Measurements from ENCODE around the gene ARHGDIG.

Gene ARHGDIG

GRCh38 chr16:286491-287297, 6.3 kb downstream of the ARHGDIG start:
- Histone ChIP-seq H3K9me3 (ENCODE audit: control insufficient read depth in 1 of 2, low read length in 2 of 2) (no peaks in the 10 kb centered on the region), H3K4me3 (ENCODE audit: low read depth in 1 of 2, low read length in 2 of 2) (no peak overlapping the region), H3K9ac (ENCODE audit: low read depth in 1 of 2, low read length in 2 of 2) (no peak overlapping the region), H3K4me1 (ENCODE audit: control insufficient read depth in 1 of 2, insufficient read depth in 2 of 2, low read length in 2 of 2) (no peaks in the 10 kb centered on the region), H3K27me3 (ENCODE audit: control insufficient read depth in 1 of 2, insufficient read depth in 2 of 2, low read length in 2 of 2) (peaks cover 0 to 5% of the 10 kb centered on the region in 2 donors), H3K36me3 (ENCODE audit: control insufficient read depth in 1 of 2, insufficient read depth in 2 of 2, low read length in 2 of 2) (peaks cover 5 to 34% of the 10 kb centered on the region in 2 donors), H3K27ac (ENCODE audit: low read depth, low read length) (no peak overlapping the region)

GRCh38 chr16:287298-287811, 7.0 kb downstream of the ARHGDIG start:
- H3K27ac ChIP-seq (ENCODE audit: low read depth, low read length), result no peak overlapping the region
- no peaks in the 10 kb centered on the region for H3K9me3 ChIP-seq (ENCODE audit: control insufficient read depth in 1 of 2, low read length in 2 of 2)
- H3K9ac ChIP-seq (ENCODE audit: low read depth in 1 of 2, low read length in 2 of 2), result no peak overlapping the region
- no peaks in the 10 kb centered on the region for H3K27me3 ChIP-seq (ENCODE audit: control insufficient read depth in 1 of 2, insufficient read depth in 2 of 2, low read length in 2 of 2)
- H3K4me3 ChIP-seq (ENCODE audit: low read depth in 1 of 2, low read length in 2 of 2), result no peak overlapping the region
- peaks cover 5 to 40% of the 10 kb centered on the region in 2 donors for H3K36me3 ChIP-seq (ENCODE audit: control insufficient read depth in 1 of 2, insufficient read depth in 2 of 2, low read length in 2 of 2)
- H3K4me1 ChIP-seq (ENCODE audit: control insufficient read depth in 1 of 2, insufficient read depth in 2 of 2, low read length in 2 of 2), result no peaks in the 10 kb centered on the region

- no peaks in the 10 kb centered on the region for H3K9me3 ChIP-seq (ENCODE audit: control insufficient read depth in 1 of 2, low read length in 2 of 2)
Observed at GRCh38 chr16:287981-288920, 7.9 kb downstream of the ARHGDIG start.

GRCh38 chr16:289395-289997, 9.1 kb downstream of the ARHGDIG start:
- Histone ChIP-seq H3K27ac (ENCODE audit: low read depth, low read length) (no peak overlapping the region), H3K9ac (ENCODE audit: low read depth in 1 of 2, low read length in 2 of 2) (no peak overlapping the region), H3K36me3 (ENCODE audit: control insufficient read depth in 1 of 2, insufficient read depth in 2 of 2, low read length in 2 of 2) (peaks cover 5 to 57% of the 10 kb centered on the region in 2 donors)

More at GRCh38 chr16:287981-288920, 7.9 kb downstream of the ARHGDIG start:
- no peak overlapping the region for H3K27ac ChIP-seq (ENCODE audit: low read depth, low read length)
- H3K27me3 ChIP-seq (ENCODE audit: control insufficient read depth in 1 of 2, insufficient read depth in 2 of 2, low read length in 2 of 2), result no peaks in the 10 kb centered on the region
- no peaks in the 10 kb centered on the region for H3K4me1 ChIP-seq (ENCODE audit: control insufficient read depth in 1 of 2, insufficient read depth in 2 of 2, low read length in 2 of 2)
- H3K36me3 ChIP-seq (ENCODE audit: control insufficient read depth in 1 of 2, insufficient read depth in 2 of 2, low read length in 2 of 2), result peaks cover 5 to 49% of the 10 kb centered on the region in 2 donors
- H3K4me3 ChIP-seq (ENCODE audit: low read depth in 1 of 2, low read length in 2 of 2), result no peak overlapping the region
- no peak overlapping the region for H3K9ac ChIP-seq (ENCODE audit: low read depth in 1 of 2, low read length in 2 of 2)

GRCh38 chr16:290015-290680, 9.8 kb downstream of the ARHGDIG start:
- no peak overlapping the region for H3K9ac ChIP-seq (ENCODE audit: low read depth in 1 of 2, low read length in 2 of 2)
- H3K27me3 ChIP-seq (ENCODE audit: control insufficient read depth in 1 of 2, insufficient read depth in 2 of 2, low read length in 2 of 2), result no peaks in the 10 kb centered on the region
- no peak overlapping the region for H3K4me3 ChIP-seq (ENCODE audit: low read depth in 1 of 2, low read length in 2 of 2)
- H3K9me3 ChIP-seq (ENCODE audit: control insufficient read depth in 1 of 2, low read length in 2 of 2), result no peaks in the 10 kb centered on the region
- H3K27ac ChIP-seq (ENCODE audit: low read depth, low read length), result no peak overlapping the region
- H3K36me3 ChIP-seq (ENCODE audit: control insufficient read depth in 1 of 2, insufficient read depth in 2 of 2, low read length in 2 of 2), result peaks cover 5 to 57% of the 10 kb centered on the region in 2 donors
- H3K4me1 ChIP-seq (ENCODE audit: control insufficient read depth in 1 of 2, insufficient read depth in 2 of 2, low read length in 2 of 2), result no peaks in the 10 kb centered on the region

More at GRCh38 chr16:289395-289997, 9.1 kb downstream of the ARHGDIG start:
- Histone ChIP-seq H3K4me3 (ENCODE audit: low read depth in 1 of 2, low read length in 2 of 2) (no peak overlapping the region), H3K4me1 (ENCODE audit: control insufficient read depth in 1 of 2, insufficient read depth in 2 of 2, low read length in 2 of 2) (no peaks in the 10 kb centered on the region), H3K9me3 (ENCODE audit: control insufficient read depth in 1 of 2, low read length in 2 of 2) (no peaks in the 10 kb centered on the region), H3K27me3 (ENCODE audit: control insufficient read depth in 1 of 2, insufficient read depth in 2 of 2, low read length in 2 of 2) (no peaks in the 10 kb centered on the region)

GRCh38 chr16:290681-291405, 10.5 kb downstream of the ARHGDIG start:
- Histone ChIP-seq H3K36me3 (ENCODE audit: control insufficient read depth in 1 of 2, insufficient read depth in 2 of 2, low read length in 2 of 2) (peaks cover 5 to 57% of the 10 kb centered on the region in 2 donors), H3K4me3 (ENCODE audit: low read depth in 1 of 2, low read length in 2 of 2) (no peak overlapping the region), H3K4me1 (ENCODE audit: control insufficient read depth in 1 of 2, insufficient read depth in 2 of 2, low read length in 2 of 2) (no peaks in the 10 kb centered on the region), H3K27me3 (ENCODE audit: control insufficient read depth in 1 of 2, insufficient read depth in 2 of 2, low read length in 2 of 2) (no peaks in the 10 kb centered on the region), H3K9me3 (ENCODE audit: control insufficient read depth in 1 of 2, low read length in 2 of 2) (no peaks in the 10 kb centered on the region), H3K9ac (ENCODE audit: low read depth in 1 of 2, low read length in 2 of 2) (no peak overlapping the region), H3K27ac (ENCODE audit: low read depth, low read length) (no peak overlapping the region)

GRCh38 chr16:291539-291938, 11.1 kb downstream of the ARHGDIG start:
- Histone ChIP-seq H3K4me3 (ENCODE audit: low read depth in 1 of 2, low read length in 2 of 2) (no peak overlapping the region), H3K4me1 (ENCODE audit: control insufficient read depth in 1 of 2, insufficient read depth in 2 of 2, low read length in 2 of 2) (no peaks in the 10 kb centered on the region), H3K27me3 (ENCODE audit: control insufficient read depth in 1 of 2, insufficient read depth in 2 of 2, low read length in 2 of 2) (no peaks in the 10 kb centered on the region), H3K27ac (ENCODE audit: low read depth, low read length) (no peak overlapping the region), H3K9ac (ENCODE audit: low read depth in 1 of 2, low read length in 2 of 2) (no peak overlapping the region), H3K9me3 (ENCODE audit: control insufficient read depth in 1 of 2, low read length in 2 of 2) (no peaks in the 10 kb centered on the region), H3K36me3 (ENCODE audit: control insufficient read depth in 1 of 2, insufficient read depth in 2 of 2, low read length in 2 of 2) (peaks cover 5 to 56% of the 10 kb centered on the region in 2 donors)

- Histone ChIP-seq H3K4me3 (ENCODE audit: low read depth in 1 of 2, low read length in 2 of 2) (no peak overlapping the region), H3K4me1 (ENCODE audit: control insufficient read depth in 1 of 2, insufficient read depth in 2 of 2, low read length in 2 of 2) (no peaks in the 10 kb centered on the region), H3K36me3 (ENCODE audit: control insufficient read depth in 1 of 2, insufficient read depth in 2 of 2, low read length in 2 of 2) (peaks cover 13 to 65% of the 10 kb centered on the region in 2 donors), H3K27ac (ENCODE audit: low read depth, low read length) (no peak overlapping the region), H3K27me3 (ENCODE audit: control insufficient read depth in 1 of 2, insufficient read depth in 2 of 2, low read length in 2 of 2) (no peaks in the 10 kb centered on the region), H3K9me3 (ENCODE audit: control insufficient read depth in 1 of 2, low read length in 2 of 2) (no peaks in the 10 kb centered on the region), H3K9ac (ENCODE audit: low read depth in 1 of 2, low read length in 2 of 2) (no peak overlapping the region)
Observed at GRCh38 chr16:293043-293775, 12.8 kb downstream of the ARHGDIG start.

Data from duodenal mucosa (tissue), 2 donors.